Peyer's patch (tissue), 4 donors: ENCODE data around the gene PLAC8.

Experiments
- CTCF ChIP-seq, 6 experiments: fragments of 450-650 bp in 4 of 6; fragments of 200-600 bp in 2 of 6; sonication (generic) in 1 of 6; IDR thresholded peaks; one replicate each; pipeline ENCODE4 v1.5.1; 2017 to 2019; ENCODE audit warnings: antibody characterized with exemption in 6 of 6, mild to moderate bottlenecking in 3 of 6, moderate library complexity in 1 of 6
- POLR2A ChIP-seq, 2 donors: fragments of 450-650 bp; IDR thresholded peaks; one replicate each; pipeline ENCODE4 v1.5.1; 2017; ENCODE audit warnings: antibody characterized with exemption in 2 of 2, mild to moderate bottlenecking in 2 of 2, moderate library complexity in 2 of 2

GRCh38 chr4:83129264-83129663, 14.7 kb upstream of the PLAC8 start:
- TF ChIP-seq POLR2A (IDR thresholded peaks at IDR 0.05) (peak in 1 of 2 donors; percentile 32), CTCF (IDR thresholded peaks at IDR 0.05) (no peak)
